ENCODE results near the gene LECT2. TPM values are rescaled to one million over a fixed set of nuclear protein-coding genes. Genes with fewer than 3 reads are reported as not detected.

LECT2 gene
- total and polyA plus RNA-seq, 8 donors: 0.69 to 2.0 (median 1.1) TPM; not detected in 2

DNA sequence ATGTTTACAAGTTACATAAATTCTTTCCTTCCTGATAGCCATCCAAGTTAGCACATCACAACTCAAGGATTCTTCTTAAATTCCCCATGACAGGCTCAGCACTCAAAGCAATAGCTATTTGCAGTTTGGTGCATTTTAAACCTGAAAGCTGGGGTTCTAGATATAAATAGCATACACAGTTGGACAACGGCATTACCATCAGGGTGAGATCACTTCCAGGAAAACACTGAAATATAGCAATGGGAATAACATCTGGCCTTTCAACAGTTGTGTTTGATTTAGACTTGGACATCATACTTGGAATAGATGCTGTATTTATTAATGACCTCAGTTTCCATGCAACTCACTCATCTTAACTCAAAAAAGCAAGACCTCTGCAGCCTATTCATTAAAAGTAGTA, 24.7 kb upstream of the LECT2 start:
- no peak overlapping the region for H3K4me3 ChIP-seq
- H3K9me3 ChIP-seq: no peaks in the 10 kb centered on the region
- intact Hi-C loops (cut with DNase I): no loop called here
- peaks cover 0 to 25% of the 10 kb centered on the region in 2 donors for H3K27me3 ChIP-seq
- no peaks in the 10 kb centered on the region for H3K36me3 ChIP-seq
- TF ChIP-seq, protein P1, sequence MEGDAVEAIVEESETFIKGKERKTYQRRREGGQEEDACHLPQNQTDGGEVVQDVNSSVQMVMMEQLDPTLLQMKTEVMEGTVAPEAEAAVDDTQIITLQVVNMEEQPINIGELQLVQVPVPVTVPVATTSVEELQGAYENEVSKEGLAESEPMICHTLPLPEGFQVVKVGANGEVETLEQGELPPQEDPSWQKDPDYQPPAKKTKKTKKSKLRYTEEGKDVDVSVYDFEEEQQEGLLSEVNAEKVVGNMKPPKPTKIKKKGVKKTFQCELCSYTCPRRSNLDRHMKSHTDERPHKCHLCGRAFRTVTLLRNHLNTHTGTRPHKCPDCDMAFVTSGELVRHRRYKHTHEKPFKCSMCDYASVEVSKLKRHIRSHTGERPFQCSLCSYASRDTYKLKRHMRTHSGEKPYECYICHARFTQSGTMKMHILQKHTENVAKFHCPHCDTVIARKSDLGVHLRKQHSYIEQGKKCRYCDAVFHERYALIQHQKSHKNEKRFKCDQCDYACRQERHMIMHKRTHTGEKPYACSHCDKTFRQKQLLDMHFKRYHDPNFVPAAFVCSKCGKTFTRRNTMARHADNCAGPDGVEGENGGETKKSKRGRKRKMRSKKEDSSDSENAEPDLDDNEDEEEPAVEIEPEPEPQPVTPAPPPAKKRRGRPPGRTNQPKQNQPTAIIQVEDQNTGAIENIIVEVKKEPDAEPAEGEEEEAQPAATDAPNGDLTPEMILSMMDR (IDR thresholded peaks at IDR 0.05): no peak
- ATAC-seq (no peak), DNase-seq (peak in 1 of 4 donors; percentile 64)
- peaks cover 0 to 10% of the 10 kb centered on the region in 2 donors for H3K4me1 ChIP-seq
- no peak overlapping the region for H3K27ac ChIP-seq

DNA sequence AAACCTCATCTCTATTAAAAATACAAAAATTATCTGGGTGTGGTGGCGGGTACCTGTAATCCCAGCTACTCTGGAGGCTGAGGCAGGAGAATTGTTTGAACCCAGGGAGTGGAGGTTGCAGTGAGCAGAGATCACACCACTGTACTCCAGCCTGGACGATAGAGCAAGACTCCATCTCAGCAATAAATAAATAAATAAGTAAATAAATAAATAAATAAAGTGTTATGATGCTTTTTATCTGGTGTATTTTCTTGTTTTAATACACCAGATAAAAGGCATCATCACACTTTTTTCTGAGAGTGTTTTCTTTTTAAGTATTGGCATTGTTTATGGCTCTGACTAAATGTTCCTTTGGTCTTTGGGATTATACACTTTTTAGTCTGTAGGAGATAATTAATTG, 24.2 kb upstream of the LECT2 start:
- DNase-seq (no peak), ATAC-seq (no peak)
- peaks cover 0 to 10% of the 10 kb centered on the region in 2 donors for H3K4me1 ChIP-seq
- no peaks in the 10 kb centered on the region for H3K9me3 ChIP-seq
- peaks cover 0 to 25% of the 10 kb centered on the region in 2 donors for H3K27me3 ChIP-seq
- intact Hi-C loops (cut with DNase I): no loop called here
- TF ChIP-seq, protein P1 (IDR thresholded peaks at IDR 0.05): no peak
- no peak overlapping the region for H3K27ac ChIP-seq
- no peaks in the 10 kb centered on the region for H3K36me3 ChIP-seq
- no peak overlapping the region for H3K4me3 ChIP-seq

DNA sequence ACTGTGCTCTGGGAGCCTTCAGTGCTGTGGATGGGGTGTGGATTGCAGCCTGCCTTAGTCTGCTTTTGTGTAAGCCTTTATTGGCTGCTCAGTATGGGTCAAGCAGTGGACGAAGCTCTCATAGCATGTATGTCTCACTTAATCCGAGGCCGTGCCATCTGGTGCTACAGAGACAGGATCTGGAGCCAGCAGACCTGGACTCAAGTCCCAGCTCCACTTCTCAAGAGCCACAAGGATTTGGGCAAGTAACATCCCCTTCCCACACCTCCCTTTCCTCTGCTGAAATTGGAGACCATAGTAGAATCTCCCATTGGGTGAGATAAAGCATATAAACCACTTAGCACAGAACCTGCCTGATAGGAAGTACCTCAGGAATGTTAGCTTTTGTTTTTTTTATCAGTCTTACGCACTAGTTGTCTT, 23.4 kb upstream of the LECT2 start:
- Histone ChIP-seq H3K4me1 (peaks cover 0 to 10% of the 10 kb centered on the region in 2 donors), H3K27me3 (peaks cover 0 to 25% of the 10 kb centered on the region in 2 donors), H3K36me3 (no peaks in the 10 kb centered on the region), H3K4me3 (no peak overlapping the region), H3K9me3 (no peaks in the 10 kb centered on the region), H3K27ac (no peak overlapping the region)
- intact Hi-C loops (cut with DNase I): no loop called here
- TF ChIP-seq, protein P1 (IDR thresholded peaks at IDR 0.05): no peak
- DNase-seq: no peak
- no peak for ATAC-seq

DNA sequence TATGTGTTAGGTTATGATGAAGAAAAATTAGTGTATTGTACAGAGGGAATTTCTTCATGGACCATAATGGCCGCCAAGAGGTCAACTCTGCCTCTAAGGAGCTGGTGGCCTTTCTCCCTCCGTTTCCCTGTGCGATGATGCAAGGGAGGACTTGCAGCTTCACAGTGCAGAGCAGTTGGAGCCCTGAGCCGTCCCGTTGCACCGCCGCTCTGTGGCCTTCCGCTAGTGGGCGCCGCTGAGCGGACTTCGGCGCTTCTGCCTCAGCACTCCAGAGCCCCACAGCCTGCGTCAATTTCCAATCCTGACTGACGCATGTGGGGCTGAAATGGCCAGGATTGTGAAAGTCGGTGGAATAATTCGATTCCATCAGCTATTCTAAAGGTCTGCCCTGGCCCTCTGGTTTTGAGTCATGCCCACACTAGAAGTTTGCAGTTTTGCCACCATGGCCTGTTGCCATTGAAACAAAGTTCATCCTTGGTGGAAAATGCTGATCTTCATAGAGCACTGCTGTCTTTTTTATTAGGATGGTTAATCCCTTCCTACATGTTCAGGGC, 22.7 kb upstream of the LECT2 start:
- Histone ChIP-seq H3K27ac (no peak overlapping the region), H3K9me3 (no peaks in the 10 kb centered on the region), H3K4me1 (peaks cover 0 to 10% of the 10 kb centered on the region in 2 donors), H3K36me3 (no peaks in the 10 kb centered on the region), H3K4me3 (no peak overlapping the region), H3K27me3 (peaks cover 0 to 25% of the 10 kb centered on the region in 2 donors)
- TF ChIP-seq, protein P1 (IDR thresholded peaks at IDR 0.05): peak; percentile 61 to 87
- ATAC-seq: peak; percentile 100
- intact Hi-C loops (cut with DNase I): no loop called here
- peak in 3 of 4 donors; percentile 57 to 95 (median 83) for DNase-seq

DNA sequence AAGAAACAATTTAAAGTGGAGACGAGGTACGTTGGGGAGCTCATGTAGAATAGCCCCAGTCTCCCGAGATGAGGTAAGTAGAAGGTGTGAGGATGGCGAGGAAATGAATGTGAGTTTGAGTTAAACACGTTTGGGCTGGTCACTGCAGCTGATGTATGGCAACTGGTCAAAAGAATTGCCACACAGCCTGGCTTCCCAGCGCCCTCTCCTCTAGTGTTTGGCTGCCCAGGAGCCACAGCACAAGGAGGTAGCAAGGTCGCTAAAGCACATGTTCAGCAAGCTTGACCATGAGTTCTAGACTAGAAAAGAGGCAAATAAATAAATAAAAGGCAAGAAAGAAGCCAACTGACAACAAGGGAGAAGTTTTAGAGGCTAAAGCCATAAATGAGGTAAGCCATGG, 21.4 kb upstream of the LECT2 start:
- H3K4me1 ChIP-seq: peaks cover 0 to 10% of the 10 kb centered on the region in 2 donors
- no peak for ATAC-seq
- no peak overlapping the region for H3K27ac ChIP-seq

More for the DNA sequence above, 21.4 kb upstream of the LECT2 start:
- H3K9me3 ChIP-seq: no peaks in the 10 kb centered on the region
- no peak for DNase-seq
- no peak overlapping the region for H3K4me3 ChIP-seq
- no peaks in the 10 kb centered on the region for H3K36me3 ChIP-seq
- TF ChIP-seq, protein P1 (IDR thresholded peaks at IDR 0.05): no peak
- H3K27me3 ChIP-seq: peaks cover 0 to 25% of the 10 kb centered on the region in 2 donors
- intact Hi-C loops (cut with DNase I): no loop called here
